Mesendoderm (in vitro differentiated cells): ENCODE data around the gene MKI67.
"Not testable (repeated sequence)": the region's sequence is repeated elsewhere in the genome, so short reads cannot be mapped to it uniquely, and the experiment has no call there.

Source experiments
- DNase-seq: peaks from one replicate; pipeline ENCODE4 v3.0.0; 2013
- H2AK5ac ChIP-seq: 2 replicates; pipeline ENCODE4 v1.6.1; 2013; ENCODE audit warnings: low read length, inconsistent platforms
- H2BK120ac ChIP-seq: 2 replicates; pipeline ENCODE4 v1.6.1; 2013; ENCODE audit warnings: low read depth, mild to moderate bottlenecking, low read length, moderate library complexity, mixed read lengths
- H2BK15ac ChIP-seq: replicated peaks from 2 replicates; pipeline ENCODE4 v1.6.1; 2013; ENCODE audit warnings: low read depth, mild to moderate bottlenecking, moderate library complexity
- H2BK5ac ChIP-seq: 2 replicates; pipeline ENCODE4 v1.6.1; 2013; ENCODE audit warnings: low read length, inconsistent platforms
- H3K18ac ChIP-seq: 2 replicates; pipeline ENCODE4 v1.6.1; 2013; ENCODE audit warnings: mild to moderate bottlenecking, low read length, mixed read lengths
- H3K23ac ChIP-seq: one replicate; pipeline ENCODE4 v1.6.1; 2013; ENCODE audit warnings: low read length
- H3K27ac ChIP-seq: 2 replicates; pipeline ENCODE4 v1.5.1; 2013; ENCODE audit warnings: low read depth, mild to moderate bottlenecking, inconsistent platforms, low read length, moderate library complexity
- H3K27me3 ChIP-seq: 2 replicates; pipeline ENCODE4 v1.6.1; 2013; ENCODE audit warnings: low read length, control low read depth, mild to moderate bottlenecking, inconsistent platforms; ENCODE audit not compliant: insufficient read depth, poor library complexity
- H3K36me3 ChIP-seq: 2 replicates; pipeline ENCODE4 v1.6.1; 2013; ENCODE audit warnings: low read length, inconsistent platforms; ENCODE audit not compliant: control insufficient read depth, insufficient read depth
- H3K4ac ChIP-seq: one replicate; pipeline ENCODE4 v1.6.1; 2013; ENCODE audit warnings: low read depth, mild to moderate bottlenecking, low read length, moderate library complexity
- H3K4me1 ChIP-seq: 2 replicates; pipeline ENCODE4 v1.6.1; 2013; ENCODE audit warnings: low read depth, low read length, inconsistent platforms; ENCODE audit not compliant: control insufficient read depth
- H3K4me2 ChIP-seq: 2 replicates; pipeline ENCODE4 v1.6.1; 2013; ENCODE audit warnings: low read length
- H3K4me3 ChIP-seq: 2 replicates; pipeline ENCODE4 v1.5.1; 2013; ENCODE audit warnings: mild to moderate bottlenecking, low read length
- H3K56ac ChIP-seq: one replicate; pipeline ENCODE4 v1.6.1; 2013; ENCODE audit warnings: low read length
- H3K79me1 ChIP-seq: 2 replicates; pipeline ENCODE4 v1.6.1; 2013; ENCODE audit warnings: low read length, inconsistent platforms
- H3K79me2 ChIP-seq: 2 replicates; pipeline ENCODE4 v1.6.1; 2013; ENCODE audit warnings: mild to moderate bottlenecking, low read length; ENCODE audit not compliant: control insufficient read depth, insufficient read depth
- H3K9ac ChIP-seq: 2 replicates; pipeline ENCODE4 v1.6.1; 2013; ENCODE audit warnings: low read length, inconsistent platforms
- H4K5ac ChIP-seq: one replicate; pipeline ENCODE4 v1.6.1; 2013; ENCODE audit warnings: low read length
- H4K8ac ChIP-seq: one replicate; pipeline ENCODE4 v1.6.1; 2013; ENCODE audit warnings: low read depth, mild to moderate bottlenecking, control low read depth, low read length, moderate library complexity
- WGBS: extraction: QIAGEN DNeasy Blood & Tissue Kit; methylation state at CpG from one replicate; pipeline ENCODE4 v1.1.7; 2013; ENCODE audit warnings: low lambda C conversion rate, missing lambda C conversion rate; ENCODE audit not compliant: insufficient coverage; ENCODE audit errors: extremely low coverage; 5-methylcytosine and 5-hydroxymethylcytosine counted together

The MKI67 gene

DNA sequence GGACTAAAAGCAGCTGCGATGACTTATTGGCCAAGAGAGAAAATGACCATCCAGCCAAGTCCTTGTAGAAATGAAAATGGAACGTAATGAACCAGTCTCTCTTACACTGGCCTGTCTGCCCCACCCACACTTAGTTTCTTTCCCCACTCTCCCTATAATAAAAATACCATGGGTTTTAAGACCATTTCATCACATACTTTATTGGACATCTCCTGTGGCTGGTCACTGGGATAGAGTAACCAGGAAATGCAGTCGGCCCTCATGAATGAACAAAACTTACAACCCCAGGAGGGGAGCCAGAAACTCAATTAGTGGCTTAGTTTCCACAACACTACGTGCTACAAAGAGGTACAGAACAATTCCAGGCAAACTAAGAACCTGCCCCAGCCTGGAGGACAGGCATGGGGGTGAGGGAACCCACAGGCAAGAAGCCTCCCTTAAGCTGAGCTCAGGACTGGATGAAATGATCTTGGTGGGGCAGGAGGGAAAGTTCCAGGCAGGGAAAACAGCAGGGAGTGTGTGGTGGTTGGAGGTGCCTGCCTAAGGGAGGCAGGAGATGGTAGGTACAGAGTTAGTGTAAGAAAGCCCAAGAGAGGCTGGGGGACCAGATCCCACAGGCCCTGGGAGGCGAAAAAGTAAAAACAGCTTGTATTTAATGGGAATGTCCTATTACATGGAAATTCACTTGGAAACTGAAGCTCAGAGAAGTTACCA is 29.6 kb downstream of the MKI67 start:
- no CpG with 5 or more reads among the region's 5 CpGs for WGBS
- H3K9ac ChIP-seq: no peak overlapping the region

DNA sequence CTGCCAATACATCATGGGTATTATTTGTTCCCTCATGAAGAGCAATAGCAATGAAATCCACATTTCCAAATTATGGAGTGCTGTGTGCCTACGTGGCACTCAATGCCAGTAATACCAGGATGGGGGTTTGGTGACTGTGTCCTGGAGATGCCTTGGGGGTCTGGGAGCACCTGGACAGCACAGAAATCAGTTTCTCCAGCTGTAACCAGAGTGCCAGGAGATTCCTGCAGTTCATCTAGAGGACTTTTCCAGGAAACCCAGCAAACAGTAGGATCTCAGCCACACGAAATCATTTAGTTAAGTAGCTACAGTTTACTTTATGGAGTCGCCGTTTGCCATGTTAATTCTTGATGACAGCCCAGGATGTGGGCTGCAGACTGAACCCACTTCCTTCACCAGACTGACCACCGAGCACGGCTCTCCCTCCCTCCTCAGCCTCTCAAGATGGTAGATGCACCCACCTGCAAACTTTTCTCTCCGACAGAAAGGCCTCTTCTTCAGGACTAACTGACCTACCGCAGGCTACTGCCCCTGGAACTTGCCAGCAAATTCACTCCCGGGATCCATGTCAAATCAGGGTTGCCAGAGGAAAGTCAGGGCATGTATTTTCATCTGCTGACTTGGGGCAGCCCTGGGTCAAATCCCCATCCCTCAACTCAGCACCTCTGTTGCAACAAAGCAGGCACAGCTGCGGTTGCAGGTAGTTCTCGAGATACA is 30.3 kb downstream of the MKI67 start:
- Histone ChIP-seq H3K56ac (no peak overlapping the region), H3K27ac (no peak overlapping the region), H3K4me2 (no peak overlapping the region), H2BK120ac (no peak overlapping the region), H3K36me3 (peaks cover 16% of the 10 kb centered on the region), H3K23ac (no peak overlapping the region), H3K79me1 (no peaks in the 10 kb centered on the region), H3K9ac (no peak overlapping the region), H3K4ac (no peak overlapping the region), H2AK5ac (no peak overlapping the region), H4K5ac (no peak overlapping the region), H2BK15ac (no peak overlapping the region), H3K4me3 (no peak overlapping the region), H3K27me3 (no peaks in the 10 kb centered on the region), H4K8ac (no peak overlapping the region), H2BK5ac (no peak overlapping the region), H3K79me2 (no peaks in the 10 kb centered on the region), H3K18ac (no peak overlapping the region), H3K4me1 (no peaks in the 10 kb centered on the region)
- DNase-seq: no peak
- no CpG with 5 or more reads among the region's 11 CpGs for WGBS

More for the DNA sequence above, 29.6 kb downstream of the MKI67 start:
- Histone ChIP-seq H3K4me2 (no peak overlapping the region), H3K27me3 (no peaks in the 10 kb centered on the region), H2AK5ac (no peak overlapping the region), H2BK120ac (no peak overlapping the region), H3K4me1 (no peaks in the 10 kb centered on the region), H3K18ac (no peak overlapping the region), H3K4ac (no peak overlapping the region), H3K27ac (no peak overlapping the region), H2BK5ac (no peak overlapping the region), H4K8ac (no peak overlapping the region), H3K23ac (no peak overlapping the region), H3K36me3 (peaks cover 18% of the 10 kb centered on the region), H3K56ac (no peak overlapping the region), H3K4me3 (no peak overlapping the region), H3K79me2 (no peaks in the 10 kb centered on the region), H2BK15ac (no peak overlapping the region), H3K79me1 (no peaks in the 10 kb centered on the region), H4K5ac (no peak overlapping the region)
- DNase-seq: no peak

DNA sequence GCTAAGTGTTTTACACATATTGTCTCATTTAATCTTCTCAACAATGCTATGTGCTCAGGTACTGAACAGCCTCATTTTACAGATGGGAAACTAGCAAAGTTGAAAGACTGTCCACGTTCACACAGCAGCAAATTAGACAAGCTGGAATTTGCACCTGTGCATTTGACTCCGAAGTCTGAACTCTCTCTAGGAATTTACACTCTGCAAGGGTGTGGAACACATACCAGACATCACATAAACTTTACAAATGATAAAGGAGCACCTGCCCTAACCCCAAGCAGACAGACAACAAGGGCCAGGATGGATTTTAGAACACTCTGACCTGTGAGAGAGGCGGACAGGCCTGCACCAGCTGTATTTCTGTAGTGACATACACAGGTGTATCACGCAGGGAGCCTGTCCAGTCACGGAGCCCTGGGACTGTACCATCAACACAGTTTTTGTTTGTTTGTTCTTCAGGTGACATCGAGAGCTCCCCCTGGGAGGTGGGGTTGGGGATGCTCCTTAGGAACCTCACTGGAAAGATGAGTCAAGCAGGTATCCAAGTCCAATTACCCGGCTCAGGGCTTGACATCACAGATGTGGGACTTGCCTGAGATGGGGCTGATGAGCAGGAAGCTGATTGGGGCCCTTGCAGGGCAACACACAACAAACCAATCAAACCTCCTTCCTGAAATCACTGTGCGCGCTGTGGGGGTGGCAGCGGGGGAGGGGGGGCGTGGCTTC is 31.0 kb downstream of the MKI67 start:
- peak; percentile 40 for DNase-seq
- no CpG with 5 or more reads among the region's 11 CpGs for WGBS

DNA sequence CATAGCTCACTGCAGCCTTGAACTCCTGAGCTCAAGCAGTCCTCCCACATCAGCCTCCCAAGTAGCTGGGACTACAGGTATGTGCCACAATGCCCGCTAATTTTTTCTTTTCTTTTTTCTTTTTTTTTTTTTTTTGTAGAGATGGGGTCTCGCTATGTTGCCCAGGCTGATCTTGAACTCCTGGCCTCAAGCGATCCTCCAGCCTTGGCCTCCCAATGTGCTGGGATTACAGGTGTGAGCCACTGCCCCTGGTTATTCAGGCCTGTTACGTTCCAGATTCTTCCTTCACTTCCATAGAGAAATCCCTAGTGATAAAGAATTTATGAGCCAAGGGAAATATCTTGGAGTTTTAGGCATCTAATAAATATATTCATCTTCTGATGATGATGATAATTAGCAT is 31.6 kb downstream of the MKI67 start:
- not testable (repeated sequence) for H4K8ac ChIP-seq, H3K23ac ChIP-seq, H3K4me3 ChIP-seq, DNase-seq, H2AK5ac ChIP-seq, H2BK5ac ChIP-seq, H2BK120ac ChIP-seq, H3K56ac ChIP-seq, H3K4me2 ChIP-seq, H3K79me2 ChIP-seq, H3K9ac ChIP-seq, H4K5ac ChIP-seq, H3K18ac ChIP-seq, H3K79me1 ChIP-seq, H3K4me1 ChIP-seq, H3K36me3 ChIP-seq, H3K27me3 ChIP-seq, H3K4ac ChIP-seq, H3K27ac ChIP-seq, H2BK15ac ChIP-seq
- WGBS: no CpG with 5 or more reads among the region's 4 CpGs

More for the DNA sequence above, 31.0 kb downstream of the MKI67 start:
- no peaks in the 10 kb centered on the region for H3K79me2 ChIP-seq
- no peak overlapping the region for H3K9ac ChIP-seq
- H4K5ac ChIP-seq: no peak overlapping the region
- no peak overlapping the region for H3K4me3 ChIP-seq
- no peak overlapping the region for H2BK120ac ChIP-seq
- no peak overlapping the region for H4K8ac ChIP-seq
- H3K4me1 ChIP-seq: no peaks in the 10 kb centered on the region
- no peak overlapping the region for H2BK15ac ChIP-seq
- no peak overlapping the region for H3K4me2 ChIP-seq
- no peak overlapping the region for H3K23ac ChIP-seq
- no peak overlapping the region for H3K18ac ChIP-seq
- H3K79me1 ChIP-seq: no peaks in the 10 kb centered on the region
- H3K27ac ChIP-seq: no peak overlapping the region
- H3K36me3 ChIP-seq: peaks cover 15% of the 10 kb centered on the region
- no peak overlapping the region for H2AK5ac ChIP-seq
- H3K4ac ChIP-seq: no peak overlapping the region
- no peak overlapping the region for H3K56ac ChIP-seq
- no peak overlapping the region for H2BK5ac ChIP-seq
- H3K27me3 ChIP-seq: no peaks in the 10 kb centered on the region

DNA sequence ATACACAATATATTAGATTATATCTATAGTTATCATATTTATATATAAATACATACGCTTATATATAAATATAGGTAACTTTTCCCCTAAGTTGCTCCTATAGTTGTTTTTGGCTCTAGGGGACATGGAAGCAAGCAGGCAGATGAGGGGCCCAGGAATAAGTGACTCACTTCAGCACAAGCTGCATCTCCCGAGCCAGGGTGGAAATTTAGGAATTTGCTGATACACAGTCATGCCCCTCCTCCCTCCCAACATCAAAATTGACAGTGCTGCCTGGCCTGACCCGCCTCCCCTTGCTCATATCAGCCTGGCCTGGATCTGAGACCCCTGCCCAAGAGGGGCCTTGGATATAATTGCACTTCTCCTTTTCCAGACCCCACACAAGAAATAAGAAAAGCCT is 33.8 kb downstream of the MKI67 start:
- Histone ChIP-seq H2AK5ac (no peak overlapping the region), H2BK5ac (no peak overlapping the region), H4K5ac (no peak overlapping the region), H3K79me1 (no peaks in the 10 kb centered on the region), H3K23ac (no peak overlapping the region), H3K4me2 (no peak overlapping the region), H3K56ac (no peak overlapping the region), H2BK15ac (no peak overlapping the region), H3K18ac (no peak overlapping the region), H4K8ac (no peak overlapping the region), H3K4ac (no peak overlapping the region), H3K27me3 (no peaks in the 10 kb centered on the region), H3K4me1 (no peaks in the 10 kb centered on the region), H3K4me3 (no peak overlapping the region), H2BK120ac (no peak overlapping the region), H3K9ac (no peak overlapping the region), H3K36me3 (peaks cover 3% of the 10 kb centered on the region), H3K27ac (no peak overlapping the region), H3K79me2 (no peaks in the 10 kb centered on the region)
- WGBS: no CpG with 5 or more reads among the region's 3 CpGs
- DNase-seq: peak; percentile 39
